Skeletal muscle tissue (tissue), 4 donors: ENCODE measurements around the gene PDZD8. TPM values are rescaled to one million over a fixed set of nuclear protein-coding genes. Genes with fewer than 3 reads are reported as not detected.

Source experiments
- H3K27ac ChIP-seq: one replicate; pipeline ENCODE4 v1.7.0; 2013; ENCODE audit warnings: mild to moderate bottlenecking, low read depth, low read length, inconsistent platforms
- H3K27me3 ChIP-seq, 3 donors: one replicate each; pipeline ENCODE4 v1.7.0; 2013; ENCODE audit warnings: low read length in 3 of 3; ENCODE audit not compliant: control insufficient read depth in 3 of 3, insufficient read depth in 3 of 3
- H3K36me3 ChIP-seq, 3 donors: one replicate each; pipeline ENCODE4 v1.7.0; 2013; ENCODE audit warnings: low read length in 3 of 3; ENCODE audit not compliant: control insufficient read depth in 3 of 3, insufficient read depth in 3 of 3
- H3K4me1 ChIP-seq, 3 donors: one replicate each; pipeline ENCODE4 v1.7.0; 2013; ENCODE audit warnings: low read length in 3 of 3, mild to moderate bottlenecking in 3 of 3; ENCODE audit not compliant: control insufficient read depth in 3 of 3, insufficient read depth in 3 of 3
- H3K4me3 ChIP-seq, 3 donors: one replicate each; pipeline ENCODE4 v1.7.0; 2013; ENCODE audit warnings: low read length in 3 of 3
- H3K9ac ChIP-seq, 3 donors: one replicate each; pipeline ENCODE4 v1.7.0; 2013; ENCODE audit warnings: low read length in 3 of 3, mild to moderate bottlenecking in 3 of 3, moderate library complexity in 2 of 3, low read depth in 1 of 3
- H3K9me3 ChIP-seq, 3 donors: one replicate each; pipeline ENCODE4 v1.7.0; 2013; ENCODE audit warnings: low read length in 3 of 3; ENCODE audit not compliant: control insufficient read depth in 3 of 3
- total RNA-seq: library from RNA; depleted of rRNA; stranded (reverse); fragments of >200 nt; gene quantifications from one replicate; pipeline ENCODE4 v1.2.3, GENCODE V29; 2014
- donor health status: Osteomylitis.

PDZD8 gene
- total RNA-seq, 1 donor from 2014 or later, result 7.8 TPM

- peak overlapping the region in 1 of 3 donors; percentile 7 for H3K9ac ChIP-seq
- H3K27me3 ChIP-seq, result no peaks in the 10 kb centered on the region
- no peaks in the 10 kb centered on the region for H3K9me3 ChIP-seq
- no peaks in the 10 kb centered on the region for H3K36me3 ChIP-seq
- no peaks in the 10 kb centered on the region for H3K4me1 ChIP-seq
- no peak overlapping the region for H3K4me3 ChIP-seq
- H3K27ac ChIP-seq, result no peak overlapping the region
Observed at GRCh38 chr10:117351558-117351957, 23.7 kb downstream of the PDZD8 start.

- H3K9ac ChIP-seq, result no peak overlapping the region
- no peaks in the 10 kb centered on the region for H3K9me3 ChIP-seq
- no peaks in the 10 kb centered on the region for H3K27me3 ChIP-seq
- no peaks in the 10 kb centered on the region for H3K4me1 ChIP-seq
- no peak overlapping the region for H3K4me3 ChIP-seq
- H3K27ac ChIP-seq, result no peak overlapping the region
- no peaks in the 10 kb centered on the region for H3K36me3 ChIP-seq
Observed at GRCh38 chr10:117350909-117351308, 24.3 kb downstream of the PDZD8 start.

DNA sequence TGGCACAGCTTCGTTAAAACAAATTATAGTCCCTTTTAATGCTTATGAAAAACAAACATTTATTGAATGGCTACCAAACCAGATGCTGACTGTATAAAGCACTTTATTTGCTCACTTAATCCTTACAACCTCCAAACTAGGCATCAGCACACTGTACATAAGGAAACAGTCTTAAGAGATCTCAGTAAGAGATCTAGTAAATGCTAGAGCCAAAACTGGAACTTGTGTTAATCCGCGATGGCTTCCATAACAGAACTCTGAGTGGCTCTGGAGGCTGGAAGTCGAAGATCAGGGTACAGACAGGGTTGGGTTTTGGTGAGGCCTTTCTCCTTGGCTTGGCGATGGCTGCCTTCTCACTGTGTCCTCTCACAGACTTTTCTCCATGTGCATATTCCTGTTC lies 27.0 kb downstream of the PDZD8 start:
- no peak overlapping the region for H3K9ac ChIP-seq
- H3K9me3 ChIP-seq, result no peaks in the 10 kb centered on the region
- H3K27ac ChIP-seq, result no peak overlapping the region
- H3K4me3 ChIP-seq, result no peak overlapping the region
- no peaks in the 10 kb centered on the region for H3K4me1 ChIP-seq
- no peaks in the 10 kb centered on the region for H3K36me3 ChIP-seq
- H3K27me3 ChIP-seq, result no peaks in the 10 kb centered on the region

DNA sequence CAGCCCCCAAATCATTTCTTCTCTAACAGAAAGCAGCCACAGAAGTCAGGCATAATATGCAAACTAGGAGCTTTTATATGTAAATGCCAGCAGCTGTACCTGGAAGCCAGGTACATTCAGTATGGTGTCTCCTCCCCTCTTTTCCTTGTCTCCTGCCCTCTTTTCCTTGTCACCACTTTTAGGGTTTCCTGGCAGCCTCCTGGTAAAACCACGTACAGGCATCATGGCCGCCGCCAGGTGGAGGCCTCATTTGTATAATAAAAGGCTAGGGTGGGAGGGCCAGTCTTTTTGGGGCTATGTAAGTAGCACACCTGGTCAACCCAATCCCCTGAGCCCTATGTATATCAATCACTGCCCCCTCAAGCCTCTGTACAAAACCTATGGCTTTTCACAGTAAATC lies 28.7 kb downstream of the PDZD8 start:
- Histone ChIP-seq H3K27me3 (no peaks in the 10 kb centered on the region), H3K4me1 (no peaks in the 10 kb centered on the region), H3K9me3 (no peaks in the 10 kb centered on the region), H3K9ac (no peak overlapping the region), H3K27ac (no peak overlapping the region), H3K36me3 (no peaks in the 10 kb centered on the region), H3K4me3 (no peak overlapping the region)

DNA sequence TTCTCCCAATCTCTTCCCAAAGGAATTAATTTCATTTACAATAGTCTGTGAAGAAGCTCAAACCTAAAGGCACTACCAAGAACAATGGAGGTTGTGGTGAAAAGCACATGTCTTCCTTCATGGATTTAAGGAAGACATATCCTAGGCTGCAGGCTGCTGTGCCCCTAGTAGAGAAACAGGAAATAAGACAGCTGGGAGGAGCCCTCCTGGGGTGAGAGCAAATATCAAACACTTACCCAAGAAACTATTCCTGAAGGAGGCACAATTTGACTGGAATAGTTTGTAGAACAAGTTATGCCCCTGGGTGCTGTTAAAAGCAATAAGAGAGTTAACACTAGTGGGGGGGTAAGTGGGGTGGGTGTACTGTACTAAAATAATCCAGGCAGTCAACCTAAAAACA lies 30.1 kb downstream of the PDZD8 start:
- Histone ChIP-seq H3K27me3 (no peaks in the 10 kb centered on the region), H3K27ac (no peak overlapping the region), H3K4me1 (no peaks in the 10 kb centered on the region), H3K9ac (no peak overlapping the region), H3K9me3 (no peaks in the 10 kb centered on the region), H3K4me3 (no peak overlapping the region), H3K36me3 (no peaks in the 10 kb centered on the region)

DNA sequence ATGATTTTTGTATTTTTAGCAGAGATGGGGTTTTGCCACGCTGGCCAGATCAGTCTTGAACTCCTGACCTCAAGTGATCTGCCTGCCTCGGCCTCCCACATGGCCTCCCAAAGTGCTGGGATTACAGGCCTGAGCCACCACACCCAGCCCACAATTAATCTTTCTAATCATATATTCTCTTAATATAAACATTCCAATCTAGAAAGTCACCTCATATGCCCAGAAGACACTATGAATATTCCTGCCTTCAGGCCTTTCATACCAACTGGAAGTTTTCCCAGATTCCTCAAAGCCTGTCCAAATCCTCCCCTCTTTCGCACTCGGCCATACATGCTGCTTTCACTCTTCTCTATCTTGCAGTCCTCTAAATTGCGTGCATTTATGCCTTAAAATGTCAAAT lies 32.6 kb downstream of the PDZD8 start:
- Histone ChIP-seq H3K9me3 (no peaks in the 10 kb centered on the region), H3K4me1 (no peaks in the 10 kb centered on the region), H3K27me3 (no peaks in the 10 kb centered on the region), H3K4me3 (no peak overlapping the region), H3K36me3 (no peaks in the 10 kb centered on the region), H3K9ac (no peak overlapping the region), H3K27ac (no peak overlapping the region)

GRCh38 chr10:117341061-117341460 lies 34.2 kb downstream of the PDZD8 start:
- no peaks in the 10 kb centered on the region for H3K27me3 ChIP-seq
- H3K9ac ChIP-seq, result no peak overlapping the region
- H3K4me3 ChIP-seq, result no peak overlapping the region
- H3K9me3 ChIP-seq, result no peaks in the 10 kb centered on the region
- H3K4me1 ChIP-seq, result no peaks in the 10 kb centered on the region
- H3K36me3 ChIP-seq, result no peaks in the 10 kb centered on the region
- H3K27ac ChIP-seq, result no peak overlapping the region

- H3K27me3 ChIP-seq, result no peaks in the 10 kb centered on the region
- H3K9me3 ChIP-seq, result no peaks in the 10 kb centered on the region
- no peak overlapping the region for H3K27ac ChIP-seq
- no peaks in the 10 kb centered on the region for H3K36me3 ChIP-seq
- H3K4me1 ChIP-seq, result no peaks in the 10 kb centered on the region
- no peak overlapping the region for H3K9ac ChIP-seq
- no peak overlapping the region for H3K4me3 ChIP-seq
Observed at GRCh38 chr10:117339979-117340378, 35.3 kb downstream of the PDZD8 start.

DNA sequence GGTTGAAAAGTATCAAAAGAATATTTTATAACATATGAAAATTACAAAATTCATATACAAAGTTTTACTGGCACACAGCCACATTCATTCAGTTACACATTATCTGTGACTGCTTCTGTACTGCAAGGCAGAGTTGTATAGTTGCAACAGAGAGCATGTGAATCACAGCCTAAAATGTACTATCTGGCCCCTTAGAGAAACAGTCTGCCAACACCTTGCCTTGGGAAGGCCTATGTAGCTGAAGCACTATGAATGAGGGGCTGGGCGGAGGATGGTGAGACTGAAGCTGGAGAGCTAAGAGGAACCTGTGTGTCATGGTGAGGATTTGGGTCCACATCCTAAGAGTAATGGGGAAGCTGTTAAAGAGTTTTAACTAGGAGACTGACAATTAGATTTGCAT lies 35.7 kb downstream of the PDZD8 start:
- no peak overlapping the region for H3K4me3 ChIP-seq
- no peak overlapping the region for H3K27ac ChIP-seq
- no peaks in the 10 kb centered on the region for H3K36me3 ChIP-seq
- no peaks in the 10 kb centered on the region for H3K9me3 ChIP-seq
- no peaks in the 10 kb centered on the region for H3K4me1 ChIP-seq
- H3K27me3 ChIP-seq, result no peaks in the 10 kb centered on the region
- no peak overlapping the region for H3K9ac ChIP-seq

DNA sequence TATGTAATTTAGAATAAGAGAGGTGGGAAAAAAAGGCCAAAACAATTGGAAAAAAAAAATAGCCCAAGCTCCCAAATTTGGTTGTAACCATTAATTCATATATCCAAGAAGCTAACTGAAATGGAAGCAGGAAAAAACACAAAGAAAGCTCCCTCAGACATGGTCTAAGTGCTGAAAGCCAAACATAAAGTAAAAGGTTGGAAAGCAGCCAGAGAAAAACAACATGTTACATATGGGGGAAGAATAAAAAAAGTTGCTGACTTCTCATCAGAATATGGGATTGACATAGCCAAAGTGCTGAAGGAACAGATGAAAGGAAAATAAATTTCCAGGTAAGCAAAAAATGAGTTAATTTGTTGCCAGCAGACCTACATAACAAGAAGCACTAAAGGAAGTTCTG lies 40.3 kb downstream of the PDZD8 start:
- Histone ChIP-seq H3K27ac (no peak overlapping the region), H3K9me3 (no peaks in the 10 kb centered on the region), H3K27me3 (no peaks in the 10 kb centered on the region), H3K4me3 (no peak overlapping the region), H3K9ac (no peak overlapping the region), H3K4me1 (no peaks in the 10 kb centered on the region), H3K36me3 (no peaks in the 10 kb centered on the region)

GRCh38 chr10:117334066-117334465 lies 41.2 kb downstream of the PDZD8 start:
- H3K27me3 ChIP-seq, result no peaks in the 10 kb centered on the region
- H3K27ac ChIP-seq, result no peak overlapping the region
- H3K4me3 ChIP-seq, result no peak overlapping the region
- no peaks in the 10 kb centered on the region for H3K36me3 ChIP-seq
- H3K9ac ChIP-seq, result no peak overlapping the region
- no peaks in the 10 kb centered on the region for H3K4me1 ChIP-seq
- no peaks in the 10 kb centered on the region for H3K9me3 ChIP-seq
